GM18858 (cell line): ENCODE measurements around the gene C4A.
"Not testable (repeated sequence)": the region's sequence is repeated elsewhere in the genome, so short reads cannot be mapped to it uniquely, and the experiment has no call there.

Source experiments
- ATAC-seq: cut with Tn5 transposase; IDR thresholded peaks from one replicate; pipeline ENCODE4 v1.9.1; 2021; ENCODE audit not compliant: unreplicated experiment

Gene C4A

DNA sequence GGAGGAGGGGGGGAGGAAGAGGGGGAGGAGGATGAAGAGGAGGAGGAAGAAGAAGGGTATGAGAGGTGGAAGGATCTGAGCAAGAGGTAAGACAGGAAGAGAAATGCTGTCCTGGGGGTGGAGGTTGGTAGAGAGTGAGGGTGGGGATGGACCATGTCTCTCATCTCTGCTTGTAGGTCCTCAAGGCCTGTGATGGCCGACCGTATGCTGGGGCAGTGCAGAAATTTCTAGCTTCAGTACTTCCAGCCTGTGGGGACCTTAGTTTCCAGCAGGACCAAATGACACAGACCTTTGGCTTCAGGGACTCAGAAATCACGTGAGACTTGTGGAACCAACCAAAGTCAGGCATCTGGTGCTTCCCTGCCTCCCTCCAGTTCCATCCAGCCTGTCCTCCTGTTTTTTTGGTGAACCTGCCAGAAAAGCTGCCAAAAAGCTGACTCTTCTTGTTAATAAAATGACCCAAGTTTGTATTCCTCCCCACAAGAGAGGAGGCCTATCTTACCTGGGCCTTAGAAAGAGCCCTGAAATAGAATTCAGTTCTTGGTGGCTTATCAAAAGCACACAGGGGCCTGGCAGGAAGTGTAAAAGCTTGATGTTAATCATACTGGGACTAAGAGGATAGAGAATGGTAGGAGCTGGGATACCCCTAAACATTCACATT, 2.5 kb upstream of the C4A start:
- no peak for ATAC-seq

- not testable (repeated sequence) for ATAC-seq
Observed at GRCh38 chr6:31980195-31980876, 1.5 kb upstream of the C4A start.

DNA sequence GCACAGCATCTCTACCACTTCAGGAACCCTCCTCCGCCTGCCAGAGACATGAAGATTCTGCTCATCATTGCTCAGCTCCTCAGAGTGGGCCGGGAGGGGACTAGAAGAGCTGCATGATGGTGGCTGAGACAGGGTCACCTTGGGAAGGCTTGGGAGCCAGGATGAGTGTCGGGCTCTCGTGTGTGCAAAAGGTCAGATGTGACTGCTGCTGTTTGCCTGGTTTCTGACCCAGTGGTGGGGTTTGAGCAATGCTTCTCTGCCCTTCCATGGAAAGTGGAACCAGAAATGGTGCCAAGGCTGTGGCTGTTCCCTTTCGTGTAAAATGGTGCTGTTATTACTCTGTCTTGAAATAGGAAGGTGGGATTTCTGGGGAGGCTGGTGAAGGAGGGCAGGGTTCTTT, 859 bp upstream of the C4A start:
- ATAC-seq, result not testable (repeated sequence)

DNA sequence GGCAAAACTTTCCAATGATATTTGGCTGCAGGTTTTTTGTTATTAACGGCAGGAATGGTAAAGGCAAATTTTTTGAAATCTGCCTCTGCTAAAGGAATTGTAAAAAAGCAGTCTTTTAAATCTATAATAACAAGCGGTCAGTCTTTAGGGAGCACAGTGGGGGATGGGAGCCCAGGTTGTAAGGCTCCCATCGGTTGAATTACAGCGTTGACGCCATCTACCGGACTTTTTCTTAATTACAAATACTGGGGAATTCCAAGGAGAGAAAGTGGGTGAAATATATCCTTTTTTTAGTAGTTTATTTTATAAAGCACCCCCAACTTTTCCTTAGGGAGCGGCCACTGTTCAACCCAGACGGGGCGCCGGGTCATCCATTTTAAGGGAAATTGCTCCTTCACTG, 7.5 kb downstream of the C4A start:
- ATAC-seq, result not testable (repeated sequence)

- not testable (repeated sequence) for ATAC-seq
Observed at GRCh38 chr6:31994421-31994820, 12.6 kb downstream of the C4A start.

DNA sequence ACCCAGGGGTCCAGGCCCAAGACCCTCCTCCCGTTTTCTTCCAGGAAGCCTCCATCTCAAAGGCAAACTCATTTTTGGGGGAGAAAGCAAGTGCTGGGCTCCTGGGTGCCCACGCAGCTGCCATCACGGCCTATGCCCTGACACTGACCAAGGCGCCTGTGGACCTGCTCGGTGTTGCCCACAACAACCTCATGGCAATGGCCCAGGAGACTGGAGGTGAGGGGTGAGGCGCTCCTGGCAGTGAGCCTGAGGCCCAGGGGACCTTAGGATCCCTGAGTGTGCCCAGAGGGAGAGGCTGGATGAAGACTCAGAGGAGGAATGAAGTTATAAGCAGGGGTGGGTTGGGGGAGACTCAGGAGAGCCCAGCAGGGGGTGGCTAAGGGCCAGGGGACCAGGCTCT, 14.5 kb downstream of the C4A start:
- ATAC-seq, result not testable (repeated sequence)

GRCh38 chr6:32002546-32003268, 20.9 kb downstream of the C4A start:
- ATAC-seq, result not testable (repeated sequence)

- ATAC-seq, result not testable (repeated sequence)
Observed at GRCh38 chr6:32003301-32003700, 21.4 kb downstream of the C4A start.

DNA sequence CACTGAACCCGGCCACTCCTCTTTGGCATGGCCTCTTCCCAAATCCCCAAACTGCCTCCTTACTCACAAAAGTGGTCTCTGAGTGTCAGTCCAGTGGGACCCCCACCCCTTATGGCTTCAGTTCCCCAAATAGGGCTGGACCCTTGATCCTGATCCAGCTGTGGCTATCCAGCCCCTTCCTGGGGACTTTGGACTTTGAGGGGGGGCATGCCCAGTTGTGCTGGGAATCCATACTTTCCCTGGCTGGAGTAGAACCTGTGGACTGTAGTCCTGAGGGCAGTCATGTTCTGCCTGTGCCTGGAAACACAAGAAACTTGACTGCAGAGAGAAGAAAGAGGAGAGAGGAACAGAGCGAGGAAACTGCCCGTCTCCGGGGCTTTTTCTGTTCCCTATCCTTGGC, 22.5 kb downstream of the C4A start:
- not testable (repeated sequence) for ATAC-seq

- not testable (repeated sequence) for ATAC-seq
Observed at GRCh38 chr6:32004864-32005537, 23.1 kb downstream of the C4A start.

- ATAC-seq, result not testable (repeated sequence)
Observed at GRCh38 chr6:32005538-32005880, 23.7 kb downstream of the C4A start.

GRCh38 chr6:32005991-32006529, 24.2 kb downstream of the C4A start:
- not testable (repeated sequence) for ATAC-seq

DNA sequence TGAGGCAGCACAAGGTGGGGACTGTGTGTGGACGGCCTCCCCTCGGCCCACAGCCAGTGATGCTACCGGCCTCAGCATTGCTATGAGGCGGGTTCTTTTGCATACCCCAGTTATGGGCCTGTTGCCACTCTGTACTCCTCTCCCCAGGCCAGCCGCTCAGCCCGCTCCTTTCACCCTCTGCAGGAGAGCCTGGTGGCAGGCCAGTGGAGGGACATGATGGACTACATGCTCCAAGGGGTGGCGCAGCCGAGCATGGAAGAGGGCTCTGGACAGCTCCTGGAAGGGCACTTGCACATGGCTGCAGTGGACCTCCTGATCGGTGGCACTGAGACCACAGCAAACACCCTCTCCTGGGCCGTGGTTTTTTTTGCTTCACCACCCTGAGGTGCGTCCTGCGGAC, 25.2 kb downstream of the C4A start:
- ATAC-seq, result not testable (repeated sequence)

DNA sequence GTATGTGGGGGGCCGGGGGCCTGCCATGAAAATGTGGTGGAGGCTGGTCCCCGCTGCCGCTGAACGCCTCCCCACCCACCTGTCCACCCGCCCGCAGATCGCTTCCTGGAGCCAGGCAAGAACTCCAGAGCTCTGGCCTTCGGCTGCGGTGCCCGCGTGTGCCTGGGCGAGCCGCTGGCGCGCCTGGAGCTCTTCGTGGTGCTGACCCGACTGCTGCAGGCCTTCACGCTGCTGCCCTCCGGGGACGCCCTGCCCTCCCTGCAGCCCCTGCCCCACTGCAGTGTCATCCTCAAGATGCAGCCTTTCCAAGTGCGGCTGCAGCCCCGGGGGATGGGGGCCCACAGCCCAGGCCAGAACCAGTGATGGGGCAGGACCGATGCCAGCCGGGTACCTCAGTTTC, 26.2 kb downstream of the C4A start:
- ATAC-seq, result not testable (repeated sequence)

DNA sequence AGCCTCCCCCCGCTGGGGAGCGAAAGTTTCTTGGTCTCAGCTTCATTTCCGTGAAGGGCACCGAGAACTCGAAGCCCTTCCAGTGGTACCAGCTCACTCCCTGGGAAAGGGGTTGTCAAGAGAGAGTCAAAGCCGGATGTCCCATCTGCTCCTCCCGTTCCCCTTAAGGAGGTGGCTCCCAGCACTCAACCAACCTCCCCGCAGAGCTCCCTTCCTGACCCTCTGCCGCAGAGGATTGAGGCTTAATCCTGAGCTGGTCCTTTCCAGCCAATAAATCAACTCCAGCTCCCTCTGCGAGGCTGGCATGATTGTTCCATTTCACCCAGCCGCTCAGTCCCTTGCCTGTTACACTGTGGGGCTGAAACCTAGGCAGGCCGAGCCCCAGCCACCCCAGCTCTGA, 26.8 kb downstream of the C4A start:
- ATAC-seq, result not testable (repeated sequence)

DNA sequence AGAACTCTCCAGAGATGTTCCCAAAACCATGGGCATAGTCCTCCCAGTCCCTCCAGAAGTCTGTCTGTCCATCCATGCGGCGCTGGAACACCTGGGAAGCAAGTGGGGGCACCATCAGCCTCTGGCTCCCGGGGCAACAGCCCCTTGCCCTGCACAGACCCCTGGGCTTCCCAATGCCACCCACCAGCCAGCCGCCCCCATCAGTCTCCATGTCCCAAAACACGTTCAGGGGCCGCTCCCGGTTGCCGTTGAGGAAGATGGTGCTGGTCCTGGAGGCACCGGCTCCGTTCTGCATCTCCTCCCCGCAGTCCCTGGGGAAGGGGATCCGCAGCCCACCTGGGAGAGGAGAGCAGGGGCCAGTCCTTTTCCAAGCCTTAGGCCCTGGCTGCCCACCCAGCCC, 27.7 kb downstream of the C4A start:
- not testable (repeated sequence) for ATAC-seq

DNA sequence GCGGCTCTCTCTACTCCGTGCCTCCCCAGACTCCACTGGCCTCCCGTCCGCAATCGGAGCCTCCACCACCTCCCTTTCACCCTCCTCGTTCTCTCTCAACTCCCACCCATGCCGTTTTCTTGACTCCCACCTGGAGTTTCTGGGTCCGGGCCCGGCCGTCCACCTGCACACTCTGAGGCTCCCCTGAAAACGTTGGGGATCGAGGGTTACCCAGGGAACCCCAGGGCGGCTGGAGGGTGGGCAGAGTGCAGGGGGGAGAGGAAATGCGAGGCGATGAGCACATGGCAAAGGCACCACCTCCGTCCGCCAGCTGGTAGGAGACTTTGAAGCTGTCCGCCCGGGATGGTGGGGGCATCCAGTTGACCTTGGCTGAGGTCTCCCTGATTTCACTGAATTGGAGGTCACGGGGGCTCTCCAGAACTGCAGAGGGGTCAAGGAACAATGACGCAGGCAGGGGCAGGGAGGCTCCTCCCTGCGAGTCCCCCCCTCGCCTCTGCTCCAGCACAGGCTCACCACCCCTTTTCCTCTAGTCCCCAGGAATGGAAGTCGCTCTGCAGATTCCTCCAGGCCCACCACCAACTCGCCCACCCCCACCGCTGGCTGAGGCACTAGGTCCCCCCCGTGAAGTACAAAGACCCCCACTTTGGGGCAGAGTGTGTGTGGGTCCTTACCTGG, 29.1 kb downstream of the C4A start:
- ATAC-seq, result not testable (repeated sequence)

DNA sequence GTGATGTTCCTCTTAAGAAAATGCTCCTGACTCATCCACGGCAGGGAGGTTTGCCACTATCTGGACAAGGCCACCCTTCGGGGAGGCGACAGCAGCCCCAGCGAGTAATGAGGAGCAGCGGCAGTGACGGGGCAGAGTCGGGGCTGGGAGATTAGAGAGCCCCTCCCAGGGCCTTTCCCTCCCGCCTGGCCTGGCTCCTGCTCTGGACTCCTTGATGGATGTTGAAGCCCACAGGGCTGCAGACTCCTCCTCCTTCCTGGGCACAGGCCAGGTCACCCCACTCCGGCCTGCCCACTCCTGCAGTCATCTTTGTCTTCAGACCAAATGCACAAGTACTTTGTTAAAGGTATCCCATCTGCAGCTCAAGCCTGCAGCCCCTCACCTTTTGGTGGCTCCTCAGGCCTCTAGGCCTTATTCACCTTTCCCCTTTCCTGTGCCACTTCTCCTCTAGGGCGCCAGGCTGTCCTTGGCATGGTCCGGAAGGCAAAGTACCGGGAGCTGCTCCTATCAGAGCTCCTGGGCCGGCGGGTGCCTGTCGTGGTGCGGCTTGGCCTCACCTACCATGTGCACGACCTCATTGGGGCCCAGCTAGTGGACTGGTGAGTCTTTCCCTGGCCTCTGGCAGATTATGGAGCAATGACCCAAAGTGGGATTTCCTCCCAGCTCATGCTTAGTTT, 31.2 kb downstream of the C4A start:
- ATAC-seq, result not testable (repeated sequence)

DNA sequence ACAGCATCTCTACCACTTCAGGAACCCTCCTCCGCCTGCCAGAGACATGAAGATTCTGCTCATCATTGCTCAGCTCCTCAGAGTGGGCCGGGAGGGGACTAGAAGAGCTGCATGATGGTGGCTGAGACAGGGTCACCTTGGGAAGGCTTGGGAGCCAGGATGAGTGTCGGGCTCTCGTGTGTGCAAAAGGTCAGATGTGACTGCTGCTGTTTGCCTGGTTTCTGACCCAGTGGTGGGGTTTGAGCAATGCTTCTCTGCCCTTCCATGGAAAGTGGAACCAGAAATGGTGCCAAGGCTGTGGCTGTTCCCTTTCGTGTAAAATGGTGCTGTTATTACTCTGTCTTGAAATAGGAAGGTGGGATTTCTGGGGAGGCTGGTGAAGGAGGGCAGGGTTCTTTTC, 31.9 kb downstream of the C4A start:
- not testable (repeated sequence) for ATAC-seq

GRCh38 chr6:32014547-32014946, 32.7 kb downstream of the C4A start, which contains the start of gene C4B:
C4B (plus strand) TSS chr6:32014795; CDS start chr6:32014846, 51 bp downstream.
- ATAC-seq, result not testable (repeated sequence)
